ENCODE measurements around the gene NLRP2B. TPM values are rescaled to one million over a fixed set of nuclear protein-coding genes. Genes with fewer than 3 reads are reported as not detected.

Gene NLRP2B
- not detected for polyA plus RNA-seq (2012; ENCODE audit: insufficient read length, low read depth)

DNA sequence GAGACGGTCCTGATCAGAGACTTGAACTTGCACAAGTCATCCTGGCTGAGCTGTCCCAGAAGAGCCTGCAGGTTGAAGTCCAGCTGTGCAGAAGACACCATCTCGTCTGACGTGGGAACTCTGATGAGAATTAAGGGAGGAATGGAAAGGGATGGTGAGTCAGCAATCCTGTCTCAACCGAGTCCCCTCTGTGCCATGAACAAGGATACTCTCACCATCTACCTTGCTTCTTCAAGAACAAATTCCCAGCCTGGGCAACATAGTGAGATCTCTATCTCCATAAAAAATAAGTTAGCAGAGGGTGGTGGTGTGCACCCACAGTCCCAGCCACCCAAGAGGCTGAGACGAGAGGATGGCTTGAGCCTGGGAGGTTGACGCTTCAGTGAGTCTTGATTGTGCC, at the start of gene NLRP2B:
TSS of gene NLRP2B (minus strand) at position 101 of the 400 bp plus-strand sequence.
- TF ChIP-seq FOXP2 (optimal IDR thresholded peaks at IDR 0.05; ENCODE audit: borderline replicate concordance, extremely low read depth, extremely low read length, insufficient read depth) (no peak), POLR2AphosphoS5 (IDR thresholded peaks at IDR 0.05; ENCODE audit: low read depth, low read length) (no peak), SIN3A (IDR thresholded peaks at IDR 0.05; ENCODE audit: borderline replicate concordance, insufficient read depth, low read length) (no peak), TAF1 (IDR thresholded peaks at IDR 0.05; ENCODE audit: borderline replicate concordance, insufficient read depth, low read length) (no peak)
- TF ChIP-seq, protein P1, sequence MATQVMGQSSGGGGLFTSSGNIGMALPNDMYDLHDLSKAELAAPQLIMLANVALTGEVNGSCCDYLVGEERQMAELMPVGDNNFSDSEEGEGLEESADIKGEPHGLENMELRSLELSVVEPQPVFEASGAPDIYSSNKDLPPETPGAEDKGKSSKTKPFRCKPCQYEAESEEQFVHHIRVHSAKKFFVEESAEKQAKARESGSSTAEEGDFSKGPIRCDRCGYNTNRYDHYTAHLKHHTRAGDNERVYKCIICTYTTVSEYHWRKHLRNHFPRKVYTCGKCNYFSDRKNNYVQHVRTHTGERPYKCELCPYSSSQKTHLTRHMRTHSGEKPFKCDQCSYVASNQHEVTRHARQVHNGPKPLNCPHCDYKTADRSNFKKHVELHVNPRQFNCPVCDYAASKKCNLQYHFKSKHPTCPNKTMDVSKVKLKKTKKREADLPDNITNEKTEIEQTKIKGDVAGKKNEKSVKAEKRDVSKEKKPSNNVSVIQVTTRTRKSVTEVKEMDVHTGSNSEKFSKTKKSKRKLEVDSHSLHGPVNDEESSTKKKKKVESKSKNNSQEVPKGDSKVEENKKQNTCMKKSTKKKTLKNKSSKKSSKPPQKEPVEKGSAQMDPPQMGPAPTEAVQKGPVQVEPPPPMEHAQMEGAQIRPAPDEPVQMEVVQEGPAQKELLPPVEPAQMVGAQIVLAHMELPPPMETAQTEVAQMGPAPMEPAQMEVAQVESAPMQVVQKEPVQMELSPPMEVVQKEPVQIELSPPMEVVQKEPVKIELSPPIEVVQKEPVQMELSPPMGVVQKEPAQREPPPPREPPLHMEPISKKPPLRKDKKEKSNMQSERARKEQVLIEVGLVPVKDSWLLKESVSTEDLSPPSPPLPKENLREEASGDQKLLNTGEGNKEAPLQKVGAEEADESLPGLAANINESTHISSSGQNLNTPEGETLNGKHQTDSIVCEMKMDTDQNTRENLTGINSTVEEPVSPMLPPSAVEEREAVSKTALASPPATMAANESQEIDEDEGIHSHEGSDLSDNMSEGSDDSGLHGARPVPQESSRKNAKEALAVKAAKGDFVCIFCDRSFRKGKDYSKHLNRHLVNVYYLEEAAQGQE (IDR thresholded peaks at IDR 0.05; ENCODE audit: insufficient read depth in 1 of 2, low read depth in 2 of 2, low read length in 2 of 2) = no peak

DNA sequence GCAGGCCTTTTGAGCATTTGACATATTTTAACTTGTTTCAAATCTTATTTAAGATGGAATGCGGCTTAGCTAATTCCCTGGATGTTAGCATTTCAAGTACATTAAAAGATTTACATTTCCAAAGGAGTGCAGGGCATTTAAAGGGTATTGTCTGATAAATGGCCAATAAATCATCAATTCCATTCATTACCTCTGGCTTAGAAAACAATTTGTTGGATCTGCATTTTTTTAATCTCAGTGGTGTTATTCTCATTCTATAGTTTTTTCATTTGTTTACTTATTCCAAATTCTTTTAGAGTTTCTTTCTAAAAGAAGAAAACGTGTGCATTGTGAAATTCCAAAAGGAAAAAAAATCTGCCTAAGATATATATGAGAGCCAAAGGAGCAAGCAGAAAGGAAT, 1.3 kb upstream of the NLRP2B start:
- TF ChIP-seq POLR2AphosphoS5 (IDR thresholded peaks at IDR 0.05; ENCODE audit: low read depth, low read length) = no peak
- TF ChIP-seq, protein P1 (IDR thresholded peaks at IDR 0.05; ENCODE audit: insufficient read depth in 1 of 2, low read depth in 2 of 2, low read length in 2 of 2) = no peak
- no peak for TF ChIP-seq TAF1 (IDR thresholded peaks at IDR 0.05; ENCODE audit: borderline replicate concordance, insufficient read depth, low read length)
- no peak for TF ChIP-seq FOXP2 (optimal IDR thresholded peaks at IDR 0.05; ENCODE audit: borderline replicate concordance, extremely low read depth, extremely low read length, insufficient read depth)
- no peak for TF ChIP-seq SIN3A (IDR thresholded peaks at IDR 0.05; ENCODE audit: borderline replicate concordance, insufficient read depth, low read length)

DNA sequence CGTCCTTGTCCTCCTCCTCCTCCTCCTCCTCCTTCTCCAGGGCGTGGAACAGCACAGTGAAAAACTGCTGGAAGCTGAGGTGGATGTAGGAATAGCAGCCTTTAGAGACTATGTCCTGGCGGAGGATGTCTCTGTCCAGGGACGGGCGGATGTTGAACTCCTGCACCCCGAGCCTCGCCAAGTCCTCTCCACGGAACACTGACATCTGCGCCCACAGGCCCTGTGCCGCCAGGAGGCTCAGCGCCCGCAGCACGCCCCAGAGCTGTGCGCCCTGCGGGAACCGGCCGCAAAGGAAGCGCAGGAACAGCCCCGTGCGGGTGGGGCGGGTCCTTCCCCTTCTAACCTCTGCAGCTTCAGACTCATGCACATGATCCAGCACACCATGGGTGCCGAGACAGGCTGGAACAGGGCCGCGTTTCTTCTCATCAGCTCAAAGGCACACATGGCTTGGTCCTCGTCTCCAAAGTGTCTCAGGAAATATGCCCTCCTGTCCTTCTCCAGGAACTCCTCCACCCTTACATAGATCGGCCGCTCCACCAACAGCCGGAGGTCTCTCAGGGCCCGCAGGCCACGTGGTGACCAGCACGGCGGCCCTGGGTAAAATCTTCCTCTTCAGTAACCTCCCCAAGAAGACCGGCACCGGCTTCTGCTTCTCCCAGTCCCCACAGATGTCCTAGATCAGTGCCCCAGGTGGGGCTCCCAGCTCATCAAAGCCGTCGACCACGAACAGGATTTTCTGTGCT, 1.2 kb downstream of the NLRP2B start:
- TF ChIP-seq FOXP2 (optimal IDR thresholded peaks at IDR 0.05; ENCODE audit: borderline replicate concordance, extremely low read depth, extremely low read length, insufficient read depth) = no peak
- no peak for TF ChIP-seq POLR2AphosphoS5 (IDR thresholded peaks at IDR 0.05; ENCODE audit: low read depth, low read length)
- TF ChIP-seq, protein P1 (IDR thresholded peaks at IDR 0.05; ENCODE audit: insufficient read depth in 1 of 2, low read depth in 2 of 2, low read length in 2 of 2) = no peak
- no peak for TF ChIP-seq SIN3A (IDR thresholded peaks at IDR 0.05; ENCODE audit: borderline replicate concordance, insufficient read depth, low read length)
- no peak for TF ChIP-seq TAF1 (IDR thresholded peaks at IDR 0.05; ENCODE audit: borderline replicate concordance, insufficient read depth, low read length)

DNA sequence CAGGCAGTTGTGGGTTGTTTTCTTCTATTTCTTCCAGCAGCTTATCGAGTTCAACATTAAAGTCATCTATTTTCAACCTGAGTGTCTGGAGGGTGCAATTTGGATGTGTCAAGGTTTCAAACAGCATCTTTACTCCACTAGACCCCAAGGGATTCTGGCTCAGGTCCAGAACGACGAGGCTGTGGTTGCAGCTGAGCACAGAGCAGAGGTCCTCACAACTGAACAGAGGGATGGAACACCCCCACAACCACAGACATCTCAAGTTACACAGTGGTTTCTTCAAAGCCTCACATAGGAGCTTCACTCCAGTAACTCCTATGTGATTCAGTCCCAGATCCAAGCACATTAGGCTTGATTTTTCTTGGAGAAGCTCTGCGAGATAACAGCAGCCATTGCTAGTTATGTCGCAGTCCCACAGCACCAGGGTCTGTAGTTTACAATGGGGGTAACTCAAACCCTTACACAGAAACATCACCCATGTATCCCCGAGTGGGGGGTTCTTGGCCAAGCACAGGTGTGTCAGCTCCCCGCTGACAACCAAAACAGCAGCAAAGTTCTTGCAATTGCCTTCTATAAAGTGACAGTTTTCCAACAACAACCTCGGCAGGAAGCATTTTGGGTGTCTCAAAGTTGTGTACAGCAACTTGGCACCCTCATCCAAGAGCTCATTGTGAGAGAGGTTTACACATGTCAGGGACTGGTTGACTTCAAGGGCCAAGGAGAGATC, 2.8 kb downstream of the NLRP2B start:
- TF ChIP-seq FOXP2 (optimal IDR thresholded peaks at IDR 0.05; ENCODE audit: borderline replicate concordance, extremely low read depth, extremely low read length, insufficient read depth) (no peak), TAF1 (IDR thresholded peaks at IDR 0.05; ENCODE audit: borderline replicate concordance, insufficient read depth, low read length) (no peak), SIN3A (IDR thresholded peaks at IDR 0.05; ENCODE audit: borderline replicate concordance, insufficient read depth, low read length) (no peak)

DNA sequence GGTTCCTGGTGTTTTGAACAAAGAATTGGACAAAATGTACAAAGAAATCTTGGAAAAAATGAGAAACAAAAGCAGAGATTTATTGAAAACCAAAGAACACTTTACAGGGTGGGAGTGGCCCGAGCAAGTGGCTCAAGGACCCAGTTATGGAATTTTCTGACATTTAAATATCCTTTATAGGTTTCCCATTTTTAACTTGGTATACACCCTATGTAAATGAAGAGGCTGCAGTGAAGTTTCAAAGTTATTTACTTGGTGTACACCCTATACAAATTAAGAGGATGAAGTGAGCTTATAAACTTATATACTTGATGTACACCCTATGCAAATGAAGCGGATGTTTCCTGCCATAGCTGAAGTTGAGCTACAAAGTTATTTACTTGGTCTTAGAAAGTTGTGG, 4.7 kb downstream of the NLRP2B start:
- no peak for TF ChIP-seq SIN3A (IDR thresholded peaks at IDR 0.05; ENCODE audit: borderline replicate concordance, insufficient read depth, low read length)
- no peak for TF ChIP-seq POLR2AphosphoS5 (IDR thresholded peaks at IDR 0.05; ENCODE audit: low read depth, low read length)
- TF ChIP-seq, protein P1 (IDR thresholded peaks at IDR 0.05; ENCODE audit: insufficient read depth in 1 of 2, low read depth in 2 of 2, low read length in 2 of 2) = no peak
- TF ChIP-seq TAF1 (IDR thresholded peaks at IDR 0.05; ENCODE audit: borderline replicate concordance, insufficient read depth, low read length) = no peak
- no peak for TF ChIP-seq FOXP2 (optimal IDR thresholded peaks at IDR 0.05; ENCODE audit: borderline replicate concordance, extremely low read depth, extremely low read length, insufficient read depth)
